PC-3 (cell line): ENCODE results near the gene SCAF4. TPM values are rescaled to one million over a fixed set of nuclear protein-coding genes. Genes with fewer than 3 reads are reported as not detected.

Source experiments
- ATAC-seq: fragments of 200-7000 bp; cut with Tn5 transposase; 2 replicates; pipeline ENCODE4 v1.9.1; 2020; ENCODE audit warnings: mild to moderate bottlenecking, moderate library complexity
- BruUV-seq: library from RNA; stranded (reverse); fragments of 400-500 nt; replicated peaks from 2 replicates; lab custom pipeline; 2021; lab: Mats Ljungman, UMichigan
- CTCF ChIA-PET: fragments of 300-600 bp; sonication (Branson Sonifier 250); formaldehyde crosslinking; loops from one replicate; lab custom pipeline; 2022; ENCODE audit warnings: antibody characterized with exemption; lab: Charles Lee
- POLR2A ChIA-PET: fragments of 300-600 bp; sonication (Branson Sonifier 250); formaldehyde crosslinking; loops from one replicate; lab custom pipeline; 2022; ENCODE audit warnings: antibody characterized with exemption; ENCODE audit not compliant: unreplicated experiment; lab: Charles Lee
- DNase-seq: peaks from one replicate; pipeline ENCODE4 v3.0.0-alpha.2; 2015
- H2AFZ ChIP-seq: fragments of 300-600 bp; sonication (generic); 2 replicates; pipeline ENCODE4 v1.6.0; 2016; ENCODE audit warnings: antibody characterized with exemption, low read length
- H3F3A ChIP-seq: fragments of 300-600 bp; sonication (generic); one replicate; pipeline ENCODE4 v1.6.0; 2017; ENCODE audit warnings: antibody characterized with exemption, low read length, control low read depth, mild to moderate bottlenecking; ENCODE audit not compliant: unreplicated experiment
- H3K27ac ChIP-seq: fragments of 300-600 bp; sonication (generic); 2 replicates; pipeline ENCODE4 v1.5.1; 2016; ENCODE audit warnings: mild to moderate bottlenecking, low read length
- H3K27me3 ChIP-seq: fragments of 300-600 bp; sonication (generic); 2 replicates; pipeline ENCODE4 v1.6.1; 2016; ENCODE audit warnings: low read length, mixed read lengths
- H3K36me3 ChIP-seq: fragments of 300-600 bp; sonication (generic); 2 replicates; pipeline ENCODE4 v1.6.1; 2016; ENCODE audit warnings: low read depth, mixed run types, low read length, mixed read lengths
- H3K4me1 ChIP-seq: fragments of 300-600 bp; sonication (generic); 2 replicates; pipeline ENCODE4 v1.5.1; 2016; ENCODE audit warnings: low read length; ENCODE audit not compliant: insufficient read depth
- H3K4me2 ChIP-seq: fragments of 300-600 bp; sonication (generic); 2 replicates; pipeline ENCODE4 v1.6.0; 2016; ENCODE audit warnings: low read length
- H3K4me3 ChIP-seq: fragments of 300-600 bp; sonication (generic); 2 replicates; pipeline ENCODE4 v1.5.1; 2016; ENCODE audit warnings: mild to moderate bottlenecking, low read length, mixed read lengths
- H3K79me2 ChIP-seq: fragments of 300-600 bp; sonication (generic); 2 replicates; pipeline ENCODE4 v1.6.1; 2017; ENCODE audit warnings: low read length, mixed read lengths
- H3K9ac ChIP-seq: fragments of 300-600 bp; sonication (generic); 2 replicates; pipeline ENCODE4 v1.6.0; 2016; ENCODE audit warnings: mild to moderate bottlenecking, low read length
- H3K9me2 ChIP-seq: fragments of 300-600 bp; sonication (generic); replicated peaks from 2 replicates; pipeline ENCODE4 v1.6.1; 2016; ENCODE audit warnings: mixed run types, low read length, mixed read lengths
- H3K9me3 ChIP-seq: fragments of 300-600 bp; sonication (generic); 2 replicates; pipeline ENCODE4 v1.6.1; 2016; ENCODE audit warnings: low read length, mixed read lengths
- H4K20me1 ChIP-seq: fragments of 300-600 bp; sonication (generic); 2 replicates; pipeline ENCODE4 v1.6.1; 2016; ENCODE audit warnings: low read length, mixed read lengths
- CTCF ChIP-seq: fragments of 300-600 bp; sonication (generic); conservative IDR thresholded peaks from 2 replicates; pipeline ENCODE4 v1.5.1; 2017; ENCODE audit warnings: antibody characterized with exemption, low read depth, mild to moderate bottlenecking, low read length
- EZH2 ChIP-seq: fragments of 300-600 bp; sonication (generic); IDR thresholded peaks from one replicate; pipeline ENCODE4 v1.6.1; 2017; ENCODE audit warnings: antibody characterized with exemption, mild to moderate bottlenecking, low read length; ENCODE audit not compliant: unreplicated experiment
- EZH2phosphoT487 ChIP-seq: fragments of 300-600 bp; sonication (generic); IDR thresholded peaks from 2 replicates; pipeline ENCODE4 v1.6.1; 2018; ENCODE audit warnings: mild to moderate bottlenecking, antibody characterized with exemption, low read length, borderline replicate concordance
- intact Hi-C: fragments of 100-400 bp; cut with micrococcal nuclease; formaldehyde crosslinking; loops from 2 replicates; pipeline ENCODE4 v1.9.0; 2023
- total RNA-seq: library from RNA; depleted of rRNA; stranded (reverse); fragments of >200 nt; gene quantifications from 2 replicates; pipeline ENCODE4 v1.2.3, GENCODE V29; 2014

The SCAF4 gene
- total RNA-seq, 1 experiment from 2014 or later = 11.2 TPM

- H3K79me2 ChIP-seq = no peaks in the 10 kb centered on the region
- no peak overlapping the region for H3K9ac ChIP-seq
- TF ChIP-seq EZH2 (no peak), EZH2phosphoT487 (no peak), CTCF (no peak)
- no peaks in the 10 kb centered on the region for H3F3A ChIP-seq
- H3K36me3 ChIP-seq = no peaks in the 10 kb centered on the region
- ATAC-seq = no peak
- H3K4me1 ChIP-seq = no peaks in the 10 kb centered on the region
- H3K4me3 ChIP-seq = no peak overlapping the region
- no peak overlapping the region for H3K27ac ChIP-seq
- H4K20me1 ChIP-seq = no peaks in the 10 kb centered on the region
- intact Hi-C loops = no loop called here
- ChIA-PET POLR2A (no interaction called here), CTCF (no interaction called here)
- H3K9me3 ChIP-seq = no peaks in the 10 kb centered on the region
- no peak overlapping the region for H3K4me2 ChIP-seq
- no peak for DNase-seq
- no peaks in the 10 kb centered on the region for H3K9me2 ChIP-seq
- no peaks in the 10 kb centered on the region for H3K27me3 ChIP-seq
- no TSS peak for BruUV-seq
- H2AFZ ChIP-seq = no peak overlapping the region
Observed at GRCh38 chr21:31647650-31648049, 84.3 kb downstream of the SCAF4 start.

- no peaks in the 10 kb centered on the region for H3K4me1 ChIP-seq
- H3F3A ChIP-seq = no peaks in the 10 kb centered on the region
- no peaks in the 10 kb centered on the region for H4K20me1 ChIP-seq
- no peak overlapping the region for H3K27ac ChIP-seq
- no peaks in the 10 kb centered on the region for H3K9me3 ChIP-seq
- BruUV-seq = no TSS peak
- ChIA-PET CTCF (no interaction called here), POLR2A (no interaction called here)
- no peak overlapping the region for H3K4me2 ChIP-seq
- no peaks in the 10 kb centered on the region for H3K27me3 ChIP-seq
- intact Hi-C loops = no loop called here
- no peaks in the 10 kb centered on the region for H3K79me2 ChIP-seq
- H3K4me3 ChIP-seq = no peak overlapping the region
- ATAC-seq (no peak), DNase-seq (no peak)
- no peaks in the 10 kb centered on the region for H3K36me3 ChIP-seq
- H3K9ac ChIP-seq = no peak overlapping the region
- H3K9me2 ChIP-seq = no peaks in the 10 kb centered on the region
- TF ChIP-seq CTCF = no peak
- no peak for TF ChIP-seq EZH2phosphoT487
- no peak for TF ChIP-seq EZH2
- H2AFZ ChIP-seq = no peak overlapping the region
Observed at GRCh38 chr21:31644643-31645042, 87.3 kb downstream of the SCAF4 start.

- no peaks in the 10 kb centered on the region for H3K4me1 ChIP-seq
- no peaks in the 10 kb centered on the region for H3K27me3 ChIP-seq
- no peak overlapping the region for H2AFZ ChIP-seq
- CTCF ChIA-PET = no interaction called here
- H3K9ac ChIP-seq = no peak overlapping the region
- no peak overlapping the region for H3K4me3 ChIP-seq
- DNase-seq (no peak), ATAC-seq (no peak)
- no peak overlapping the region for H3K27ac ChIP-seq
- H3K4me2 ChIP-seq = no peak overlapping the region
- H3K9me2 ChIP-seq = no peaks in the 10 kb centered on the region
- no peaks in the 10 kb centered on the region for H4K20me1 ChIP-seq
- no peaks in the 10 kb centered on the region for H3K79me2 ChIP-seq
- H3K9me3 ChIP-seq = no peaks in the 10 kb centered on the region
- intact Hi-C loops = no loop called here
- H3F3A ChIP-seq = no peaks in the 10 kb centered on the region
- no peaks in the 10 kb centered on the region for H3K36me3 ChIP-seq
- BruUV-seq = no TSS peak
- TF ChIP-seq EZH2 (no peak), EZH2phosphoT487 (no peak), CTCF (no peak)
- POLR2A ChIA-PET = no interaction called here
Observed at GRCh38 chr21:31641416-31641922, 90.4 kb downstream of the SCAF4 start.
